Regular cardiac myocyte (primary cell): ENCODE measurements around the gene SNAPC3. TPM values are rescaled to one million over a fixed set of nuclear protein-coding genes. Genes with fewer than 3 reads are reported as not detected.

Experiments used
- total RNA-seq: library from RNA; depleted of rRNA; stranded (reverse); fragments of >200 nt; gene quantifications from 2 replicates; pipeline ENCODE4 v1.2.3, GENCODE V29; 2014

Gene SNAPC3
- total RNA-seq, result 59.2 and 78.6 TPM in 2 replicates

GRCh38 chr9:15422372-15423230 lies at the start of gene SNAPC3:
Gene SNAPC3, plus strand, starts transcription at chr9:15422876. Its CDS starts 4 bp downstream, at chr9:15422880.

GRCh38 chr9:15510789-15511575 lies 88.3 kb downstream of the SNAPC3 start, which contains the start of gene PSIP1:
Gene PSIP1, minus strand, starts transcription at chr9:15510970. Its CDS starts 782 bp downstream, at chr9:15510188.

Other genes with a start within 250 kb of the SNAPC3 start
- 9.9 and 10.2 TPM in 2 replicates for gene TTC39B, start 115.7 kb upstream of the SNAPC3 start, total RNA-seq
- 33.5 and 53.1 TPM in 2 replicates for gene PSIP1, start 88.1 kb downstream of the SNAPC3 start, total RNA-seq
- 1.5 and 2.8 TPM in 2 replicates for gene CCDC171, start 130.2 kb downstream of the SNAPC3 start, total RNA-seq